IMR-90 (cell line): ENCODE results near the gene ADARB2. TPM values are rescaled to one million over a fixed set of nuclear protein-coding genes. Genes with fewer than 3 reads are reported as not detected.

Source experiments
- ATAC-seq: fragments of 200-7000 bp; cut with Tn5 transposase; 2 replicates; pipeline ENCODE4 v1.9.1; 2020; ENCODE audit warnings: low read depth, mild to moderate bottlenecking, moderate library complexity
- BruUV-seq: library from RNA; stranded (reverse); fragments of 400-500 nt; replicated peaks from 2 replicates; lab custom pipeline; 2021; lab: Mats Ljungman, UMichigan
- CTCF ChIA-PET: fragments of 300-600 bp; formaldehyde crosslinking; extraction: SDS; loops from one replicate; lab custom pipeline; 2021; ENCODE audit warnings: antibody characterized with exemption; lab: Yijun Ruan, JAX
- POLR2A ChIA-PET: fragments of 300-600 bp; sonication (Branson Sonifier 250); formaldehyde crosslinking; loops from one replicate; lab custom pipeline; 2022; ENCODE audit warnings: antibody characterized with exemption; ENCODE audit not compliant: unreplicated experiment; lab: Charles Lee
- DNase-seq: peaks from one replicate; pipeline ENCODE4 v3.0.0; 2013
- H2AFZ ChIP-seq: replicated peaks from 2 replicates; pipeline ENCODE3; 2013; ENCODE audit warnings: low read length, mild to moderate bottlenecking; ENCODE audit not compliant: poor library complexity
- H2AK5ac ChIP-seq: 2 replicates; pipeline ENCODE4 v1.6.1; 2013; ENCODE audit warnings: low read depth, low read length, inconsistent platforms
- H2AK9ac ChIP-seq: replicated peaks from 2 replicates; pipeline ENCODE3; 2013; ENCODE audit warnings: mild to moderate bottlenecking, low read depth, low read length, moderate library complexity; ENCODE audit not compliant: poor library complexity
- H2BK120ac ChIP-seq: 2 replicates; pipeline ENCODE4 v1.6.1; 2013; ENCODE audit warnings: low read depth, low read length, inconsistent platforms
- H2BK15ac ChIP-seq: 3 replicates; pipeline ENCODE4 v1.6.1; 2013; ENCODE audit warnings: low read depth, low read length, inconsistent platforms
- H2BK20ac ChIP-seq: 2 replicates; pipeline ENCODE4 v1.6.1; 2013; ENCODE audit warnings: low read depth, mild to moderate bottlenecking, inconsistent platforms, low read length, moderate library complexity
- H2BK5ac ChIP-seq: 2 replicates; pipeline ENCODE4 v1.6.1; 2013; ENCODE audit warnings: mild to moderate bottlenecking, low read depth, low read length, inconsistent platforms; ENCODE audit not compliant: poor library complexity, severe bottlenecking
- H3K14ac ChIP-seq: replicated peaks from 2 replicates; pipeline ENCODE4 v1.6.1; 2013; ENCODE audit warnings: low read depth, low read length, inconsistent platforms
- H3K18ac ChIP-seq: 2 replicates; pipeline ENCODE4 v1.6.1; 2013; ENCODE audit warnings: low read depth, low read length, control low read depth
- H3K23ac ChIP-seq: 2 replicates; pipeline ENCODE4 v1.6.1; 2013; ENCODE audit warnings: low read depth, low read length, inconsistent platforms
- H3K27ac ChIP-seq: 2 replicates; pipeline ENCODE4 v1.5.1; 2013; ENCODE audit warnings: mild to moderate bottlenecking, control low read depth, low read length; ENCODE audit not compliant: insufficient read depth
- H3K27me3 ChIP-seq: 2 replicates; pipeline ENCODE4 v1.6.1; 2013; ENCODE audit warnings: low read length; ENCODE audit not compliant: control insufficient read depth, insufficient read depth
- H3K36me3 ChIP-seq: 2 replicates; pipeline ENCODE4 v1.6.1; 2013; ENCODE audit warnings: low read length, mixed read lengths; ENCODE audit not compliant: control insufficient read depth, insufficient read depth
- H3K4ac ChIP-seq: 2 replicates; pipeline ENCODE4 v1.6.1; 2013; ENCODE audit warnings: low read depth, low read length, inconsistent platforms
- H3K4me1 ChIP-seq: 2 replicates; pipeline ENCODE4 v1.6.1; 2013; ENCODE audit warnings: low read length, mixed read lengths; ENCODE audit not compliant: control insufficient read depth, insufficient read depth
- H3K4me2 ChIP-seq: 2 replicates; pipeline ENCODE4 v1.6.1; 2013; ENCODE audit warnings: low read depth, mild to moderate bottlenecking, control low read depth, low read length, moderate library complexity
- H3K4me3 ChIP-seq: 2 replicates; pipeline ENCODE4 v1.5.1; 2013; ENCODE audit warnings: low read depth, mild to moderate bottlenecking, control low read depth, low read length, moderate library complexity; ENCODE audit not compliant: insufficient read depth
- H3K56ac ChIP-seq: 2 replicates; pipeline ENCODE4 v1.6.1; 2013; ENCODE audit warnings: low read length, inconsistent platforms; ENCODE audit not compliant: insufficient read depth; ENCODE audit errors: extremely low read depth
- H3K79me1 ChIP-seq, 2 experiments: 2 replicates each; pipeline ENCODE4 v1.6.1; 2013; ENCODE audit warnings: low read length in 2 of 2, inconsistent platforms in 1 of 2, low read depth in 1 of 2
- H3K9ac ChIP-seq: 2 replicates; pipeline ENCODE4 v1.6.1; 2013; ENCODE audit warnings: low read depth, low read length, control low read depth
- H3K9me1 ChIP-seq: 2 replicates; pipeline ENCODE4 v1.6.1; 2013; ENCODE audit warnings: low read length, inconsistent platforms; ENCODE audit not compliant: insufficient read depth
- H3K9me3 ChIP-seq: 2 replicates; pipeline ENCODE4 v1.6.1; 2013; ENCODE audit warnings: low read length; ENCODE audit not compliant: control insufficient read depth, insufficient read depth
- H4K20me1 ChIP-seq: 2 replicates; pipeline ENCODE4 v1.6.1; 2013; ENCODE audit warnings: low read length, inconsistent platforms; ENCODE audit not compliant: insufficient read depth
- H4K5ac ChIP-seq: 2 replicates; pipeline ENCODE4 v1.6.1; 2013; ENCODE audit warnings: mild to moderate bottlenecking, low read depth, low read length, control low read depth
- H4K8ac ChIP-seq, 2 experiments: 2 replicates each; pipeline ENCODE4 v1.6.1; 2013; ENCODE audit warnings: low read depth in 2 of 2, low read length in 2 of 2, control low read depth in 1 of 2, inconsistent platforms in 1 of 2
- H4K91ac ChIP-seq: 2 replicates; pipeline ENCODE4 v1.6.1; 2013; ENCODE audit warnings: low read depth, low read length, inconsistent platforms; ENCODE audit not compliant: insufficient read depth
- BHLHE40 ChIP-seq: fragments of 150-350 bp; IDR thresholded peaks from 2 replicates; pipeline ENCODE4 v1.6.1; 2016; ENCODE audit warnings: mild to moderate bottlenecking, low read depth, low read length
- CEBPB ChIP-seq: IDR thresholded peaks from 2 replicates; pipeline ENCODE4 v1.6.1; 2012; ENCODE audit warnings: low read depth, low read length, improper control_type of control experiment
- CHD1 ChIP-seq: IDR thresholded peaks from 2 replicates; pipeline ENCODE4 v1.6.1; 2012; ENCODE audit warnings: low read depth, low read length, improper control_type of control experiment
- ELK1 ChIP-seq: fragments of 150-350 bp; IDR thresholded peaks from 2 replicates; pipeline ENCODE4 v1.6.1; 2016; ENCODE audit warnings: low read depth, mild to moderate bottlenecking, low read length, moderate library complexity, borderline replicate concordance
- FOS ChIP-seq: fragments of 150-350 bp; IDR thresholded peaks from 2 replicates; pipeline ENCODE4 v1.6.1; 2016; ENCODE audit warnings: low read depth, low read length
- MAFK ChIP-seq: IDR thresholded peaks from 2 replicates; pipeline ENCODE4 v1.6.1; 2012; ENCODE audit warnings: low read depth, low read length, improper control_type of control experiment
- MAZ ChIP-seq: IDR thresholded peaks from 2 replicates; pipeline ENCODE4 v1.6.1; 2012; ENCODE audit warnings: low read depth, mild to moderate bottlenecking, low read length, improper control_type of control experiment, moderate library complexity, borderline replicate concordance
- MXI1 ChIP-seq: IDR thresholded peaks from 2 replicates; pipeline ENCODE4 v1.6.1; 2012; ENCODE audit warnings: low read depth, mild to moderate bottlenecking, low read length, moderate library complexity, borderline replicate concordance
- NFE2L2 ChIP-seq: fragments of 150-350 bp; IDR thresholded peaks from 2 replicates; pipeline ENCODE4 v1.6.1; 2016; ENCODE audit warnings: low read depth, mild to moderate bottlenecking, low read length
- POLR2A ChIP-seq: IDR thresholded peaks from 2 replicates; pipeline ENCODE4 v1.6.1; 2012; ENCODE audit warnings: mild to moderate bottlenecking, low read depth, low read length
- RAD21 ChIP-seq: IDR thresholded peaks from 2 replicates; pipeline ENCODE4 v1.6.1; 2012; ENCODE audit warnings: low read length, improper control_type of control experiment
- RCOR1 ChIP-seq: IDR thresholded peaks from 2 replicates; pipeline ENCODE4 v1.6.1; 2012; ENCODE audit warnings: mild to moderate bottlenecking, low read length, improper control_type of control experiment; ENCODE audit not compliant: insufficient replicate concordance
- RFX5 ChIP-seq: IDR thresholded peaks from 2 replicates; pipeline ENCODE4 v1.8.0; 2012; ENCODE audit warnings: low read depth, mild to moderate bottlenecking, low read length, moderate library complexity
- SMC3 ChIP-seq: fragments of 150-350 bp; IDR thresholded peaks from 2 replicates; pipeline ENCODE4 v1.6.1; 2016; ENCODE audit warnings: low read depth, mild to moderate bottlenecking, antibody characterized with exemption, low read length, moderate library complexity
- WGBS, 2 experiments: methylation state at CpG; one replicate each; pipeline versions ENCODE4 v1.1.5 to v1.1.7; 2013; ENCODE audit warnings: missing lambda C conversion rate in 2 of 2; ENCODE audit not compliant: insufficient read length in 1 of 2; ENCODE audit errors: extremely low coverage in 2 of 2; 5-methylcytosine and 5-hydroxymethylcytosine counted together
- dilution Hi-C: fragments of 300-500 bp; cut with HindIII; formaldehyde crosslinking; loops from one replicate; pipeline ENCODE4 v1.14.3; 2018; ENCODE audit warnings: low sequenced_read_pairs; ENCODE audit not compliant: unreplicated experiment
- in situ Hi-C: fragments of 300-500 bp; cut with MboI; formaldehyde crosslinking; loops from 3 replicates; pipeline ENCODE4 v1.14.3; 2019; ENCODE audit warnings: low sequenced_read_pairs, inconsistent platforms, mixed read lengths
- intact Hi-C: fragments of 100-400 bp; cut with micrococcal nuclease; formaldehyde crosslinking; loops from 2 replicates; pipeline ENCODE4 v1.10.0; 2022
- polyA plus RNA-seq, 3 experiments: library from polyadenylated mRNA; depleted of rRNA; stranded (reverse); fragments of >200 nt; gene quantifications; 2 replicates each; pipeline ENCODE4 v1.2.3, GENCODE V29; 2012; ENCODE audit warnings: low replicate concordance in 1 of 3
- total RNA-seq: library from RNA; depleted of rRNA; stranded (reverse); fragments of >200 nt; gene quantifications from 2 replicates; pipeline ENCODE4 v1.2.3, GENCODE V29; 2012
- TF ChIP-seq, protein P1 (sequence below): fragments of 150-350 bp; IDR thresholded peaks from 2 replicates; pipeline ENCODE4 v1.6.1; 2017; ENCODE audit warnings: mild to moderate bottlenecking, antibody characterized with exemption, low read length, low read depth
- TF ChIP-seq, protein P2 (sequence below): conservative IDR thresholded peaks from 2 replicates; pipeline ENCODE4 v1.5.1; 2012; ENCODE audit warnings: mild to moderate bottlenecking, low read depth, low read length, improper control_type of control experiment

Gene ADARB2
- total and polyA plus RNA-seq, 2 of the 4 experiments (the other 2 are of a cell fraction) = not detected

GRCh38 chr10:1185911-1186682 is 551.2 kb downstream of the ADARB2 start:
- Histone ChIP-seq H4K8ac (no peak overlapping the region), H4K91ac (no peak overlapping the region), H4K5ac (no peak overlapping the region), H3K56ac (no peak overlapping the region), H3K9me1 (no peaks in the 10 kb centered on the region), H3K4me1 (no peaks in the 10 kb centered on the region), H3K27me3 (no peaks in the 10 kb centered on the region), H3K14ac (no peak overlapping the region), H2AFZ (no peak overlapping the region), H3K4me3 (no peak overlapping the region), H3K4ac (no peak overlapping the region), H2BK20ac (no peak overlapping the region), H3K18ac (no peak overlapping the region), H2AK9ac (peak overlapping the region; percentile 79), H2BK120ac (no peak overlapping the region), H3K79me1 (no peaks in the 10 kb centered on the region), H3K9me3 (no peaks in the 10 kb centered on the region; the same call in 1 of the 2 replicates), H2BK15ac (no peak overlapping the region), H4K20me1 (no peaks in the 10 kb centered on the region), H3K36me3 (no peaks in the 10 kb centered on the region), H3K23ac (no peak overlapping the region), H2BK5ac (no peak overlapping the region), H3K4me2 (no peak overlapping the region), H2AK5ac (no peak overlapping the region), H3K27ac (no peak overlapping the region), H3K9ac (no peak overlapping the region)
- POLR2A ChIA-PET = no interaction called here
- no TSS peak for BruUV-seq
- CTCF ChIA-PET = no interaction called here
- TF ChIP-seq RCOR1 = no peak
- TF ChIP-seq POLR2A = no peak
- no peak for TF ChIP-seq CHD1
- no peak for TF ChIP-seq FOS
- no peak for TF ChIP-seq NFE2L2
- no peak for TF ChIP-seq RAD21
- TF ChIP-seq, protein P1, sequence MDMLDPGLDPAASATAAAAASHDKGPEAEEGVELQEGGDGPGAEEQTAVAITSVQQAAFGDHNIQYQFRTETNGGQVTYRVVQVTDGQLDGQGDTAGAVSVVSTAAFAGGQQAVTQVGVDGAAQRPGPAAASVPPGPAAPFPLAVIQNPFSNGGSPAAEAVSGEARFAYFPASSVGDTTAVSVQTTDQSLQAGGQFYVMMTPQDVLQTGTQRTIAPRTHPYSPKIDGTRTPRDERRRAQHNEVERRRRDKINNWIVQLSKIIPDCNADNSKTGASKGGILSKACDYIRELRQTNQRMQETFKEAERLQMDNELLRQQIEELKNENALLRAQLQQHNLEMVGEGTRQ = no peak
- TF ChIP-seq MAFK = no peak
- TF ChIP-seq CEBPB = no peak
- TF ChIP-seq MAZ = no peak
- no peak for TF ChIP-seq ELK1
- TF ChIP-seq, protein P2, sequence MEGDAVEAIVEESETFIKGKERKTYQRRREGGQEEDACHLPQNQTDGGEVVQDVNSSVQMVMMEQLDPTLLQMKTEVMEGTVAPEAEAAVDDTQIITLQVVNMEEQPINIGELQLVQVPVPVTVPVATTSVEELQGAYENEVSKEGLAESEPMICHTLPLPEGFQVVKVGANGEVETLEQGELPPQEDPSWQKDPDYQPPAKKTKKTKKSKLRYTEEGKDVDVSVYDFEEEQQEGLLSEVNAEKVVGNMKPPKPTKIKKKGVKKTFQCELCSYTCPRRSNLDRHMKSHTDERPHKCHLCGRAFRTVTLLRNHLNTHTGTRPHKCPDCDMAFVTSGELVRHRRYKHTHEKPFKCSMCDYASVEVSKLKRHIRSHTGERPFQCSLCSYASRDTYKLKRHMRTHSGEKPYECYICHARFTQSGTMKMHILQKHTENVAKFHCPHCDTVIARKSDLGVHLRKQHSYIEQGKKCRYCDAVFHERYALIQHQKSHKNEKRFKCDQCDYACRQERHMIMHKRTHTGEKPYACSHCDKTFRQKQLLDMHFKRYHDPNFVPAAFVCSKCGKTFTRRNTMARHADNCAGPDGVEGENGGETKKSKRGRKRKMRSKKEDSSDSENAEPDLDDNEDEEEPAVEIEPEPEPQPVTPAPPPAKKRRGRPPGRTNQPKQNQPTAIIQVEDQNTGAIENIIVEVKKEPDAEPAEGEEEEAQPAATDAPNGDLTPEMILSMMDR = no peak
- TF ChIP-seq BHLHE40 = no peak
- no peak for TF ChIP-seq MXI1
- TF ChIP-seq RFX5 = no peak
- no peak for TF ChIP-seq SMC3
- no peak for DNase-seq
- intact Hi-C loops (no loop called here), in situ Hi-C loops (no loop called here), dilution Hi-C loops (no loop called here)
- ATAC-seq = no peak
- 83% methylated on average over 15 of the region's 24 CpGs; no CpG with 5 or more reads in 1 of the 2 experiments for WGBS, 2 experiments
